SKM-1 treated with dmso at 0.1 percent for 144 hours (cell line): Measurements from ENCODE around the gene HOXC10.

ENCODE experiments used
- DNase-seq: peaks from one replicate; lab custom pipeline; 2025; ENCODE audit not compliant: unreplicated experiment; lab: John Stamatoyannopoulos, UW

HOXC10 gene

DNA sequence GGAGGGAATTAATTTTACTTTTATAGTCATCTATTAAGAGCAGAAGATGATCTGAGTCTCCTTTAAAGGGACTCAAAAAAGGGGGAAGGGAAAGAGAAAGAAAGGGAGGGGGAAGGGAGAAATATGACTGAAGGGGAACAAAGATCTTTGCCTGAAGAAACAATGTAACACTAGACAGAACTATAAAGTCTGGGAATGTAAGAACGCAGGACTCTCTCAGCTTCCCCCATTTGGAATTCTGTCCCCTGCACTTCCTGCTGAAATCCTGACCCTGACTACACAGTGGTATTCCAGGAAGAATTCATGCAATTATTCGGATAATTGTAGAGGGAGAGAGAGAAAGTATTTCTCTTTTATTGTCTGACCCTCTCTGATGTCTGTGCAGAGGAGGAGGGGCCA, 20.6 kb upstream of the HOXC10 start:
- DNase-seq, result no peak

DNA sequence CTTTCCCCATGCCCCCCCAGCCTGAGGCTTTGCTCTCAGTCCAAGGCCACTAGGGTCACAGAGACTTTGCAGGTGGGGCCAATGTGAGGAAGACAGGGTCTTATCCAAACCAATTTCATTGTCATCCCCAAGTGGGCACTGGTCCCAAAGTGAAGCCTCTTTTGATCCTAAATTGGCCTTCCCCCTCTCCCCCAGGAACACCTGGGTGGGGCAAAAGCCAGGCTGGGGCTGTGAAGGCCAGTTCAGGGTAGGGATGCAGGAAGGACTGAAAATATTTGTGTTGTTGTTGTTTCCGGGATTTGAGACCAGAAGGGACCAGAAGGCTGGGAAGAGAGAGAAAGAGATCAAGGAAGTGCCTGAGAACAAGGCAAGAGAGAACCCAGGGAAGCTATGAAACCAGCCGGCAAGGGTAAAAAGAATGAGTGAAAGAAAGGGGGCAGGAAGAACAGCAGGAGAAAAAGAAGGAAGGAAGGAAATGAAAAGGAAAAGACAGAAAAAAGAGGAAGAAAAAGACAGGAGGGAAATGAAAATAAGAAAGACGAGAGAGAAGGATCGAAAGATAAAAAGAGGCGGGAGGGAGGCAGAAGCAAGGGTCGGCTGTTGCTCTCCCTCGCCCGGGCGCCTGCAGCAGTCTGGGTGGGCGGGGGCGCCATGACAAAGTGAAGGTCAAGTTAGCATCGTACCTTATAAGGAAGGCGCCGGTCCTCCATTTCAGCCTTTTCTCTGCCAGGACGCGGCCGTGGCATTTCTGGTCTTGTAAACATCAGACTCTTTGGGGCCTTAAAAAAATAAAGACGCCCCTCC, 19.5 kb upstream of the HOXC10 start:
- no peak for DNase-seq

DNA sequence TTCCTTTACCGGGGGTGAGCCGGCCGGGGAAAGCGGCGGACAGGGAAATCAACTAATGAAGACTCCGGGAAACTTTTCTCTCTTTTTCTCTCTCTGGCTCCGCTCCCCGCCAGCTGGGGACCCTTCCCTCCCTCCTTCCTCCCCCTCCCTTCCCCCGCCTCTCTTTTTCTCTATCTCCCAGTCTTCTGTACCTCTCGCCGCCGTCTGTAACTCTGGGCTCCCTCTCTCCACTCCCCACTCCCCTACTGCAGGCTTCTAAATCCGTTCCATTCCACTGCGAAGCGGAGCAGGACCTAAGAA, 18.9 kb upstream of the HOXC10 start:
- DNase-seq, result no peak

DNA sequence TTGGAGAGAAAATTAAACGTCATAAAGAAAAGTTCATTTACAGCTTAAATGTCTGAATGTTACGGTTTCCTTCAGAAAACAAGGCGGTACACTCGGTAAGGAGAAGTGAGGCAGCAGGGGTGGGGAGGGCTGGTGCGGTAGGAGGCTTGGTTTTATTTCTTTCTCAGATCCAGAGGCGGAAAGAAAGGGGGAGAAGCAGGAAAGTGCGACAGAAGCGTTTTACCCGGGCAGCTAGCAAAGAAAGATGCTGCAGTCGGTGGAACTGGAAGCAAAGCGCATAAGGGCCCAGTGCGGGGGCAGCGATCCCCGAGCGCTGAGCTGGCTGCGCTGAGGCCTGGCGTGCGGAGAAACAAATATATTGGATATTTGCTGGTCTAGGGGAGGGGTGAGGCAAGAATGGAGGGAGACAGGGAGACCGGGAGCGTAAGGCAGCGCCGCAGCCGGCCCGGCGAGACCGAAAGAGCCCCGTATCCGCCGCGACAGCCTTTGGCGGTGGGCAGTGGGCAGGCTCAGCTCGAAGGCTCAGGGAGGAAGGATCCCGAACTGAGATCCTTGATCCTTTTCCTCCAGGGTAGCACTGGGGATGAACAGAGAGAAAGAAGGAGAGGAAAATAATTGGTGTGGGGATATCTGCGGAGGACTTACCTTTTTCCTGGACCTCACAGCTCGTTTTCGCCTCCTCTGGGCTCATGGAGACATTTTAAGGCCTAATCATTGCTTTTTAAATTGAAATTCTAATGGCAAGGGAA, 18.4 kb upstream of the HOXC10 start:
- no peak for DNase-seq

DNA sequence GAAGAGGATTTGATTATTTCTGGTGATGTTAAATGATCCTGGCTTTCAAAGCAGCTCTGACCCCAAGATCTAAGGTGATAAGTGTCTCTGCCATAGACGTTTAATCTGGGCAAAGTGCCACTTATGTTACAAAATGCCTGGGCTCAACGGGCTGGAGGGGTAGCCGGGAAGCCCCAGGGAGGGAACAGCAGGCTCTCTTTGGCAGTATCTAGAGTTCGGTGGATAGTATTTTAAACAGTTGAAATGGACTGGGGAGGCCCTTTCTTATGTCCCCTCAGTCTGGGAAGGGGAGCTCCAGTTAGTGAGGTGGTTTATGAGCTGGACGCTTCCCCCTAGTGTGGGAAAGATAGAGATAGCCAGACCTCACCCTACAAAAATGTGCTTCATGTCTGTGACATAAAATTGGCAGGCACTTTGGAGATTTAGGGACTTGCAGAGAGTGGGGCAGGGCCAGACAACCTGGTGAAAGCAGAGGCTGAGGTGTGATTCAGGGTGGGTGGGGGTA, 17.5 kb upstream of the HOXC10 start:
- no peak for DNase-seq

DNA sequence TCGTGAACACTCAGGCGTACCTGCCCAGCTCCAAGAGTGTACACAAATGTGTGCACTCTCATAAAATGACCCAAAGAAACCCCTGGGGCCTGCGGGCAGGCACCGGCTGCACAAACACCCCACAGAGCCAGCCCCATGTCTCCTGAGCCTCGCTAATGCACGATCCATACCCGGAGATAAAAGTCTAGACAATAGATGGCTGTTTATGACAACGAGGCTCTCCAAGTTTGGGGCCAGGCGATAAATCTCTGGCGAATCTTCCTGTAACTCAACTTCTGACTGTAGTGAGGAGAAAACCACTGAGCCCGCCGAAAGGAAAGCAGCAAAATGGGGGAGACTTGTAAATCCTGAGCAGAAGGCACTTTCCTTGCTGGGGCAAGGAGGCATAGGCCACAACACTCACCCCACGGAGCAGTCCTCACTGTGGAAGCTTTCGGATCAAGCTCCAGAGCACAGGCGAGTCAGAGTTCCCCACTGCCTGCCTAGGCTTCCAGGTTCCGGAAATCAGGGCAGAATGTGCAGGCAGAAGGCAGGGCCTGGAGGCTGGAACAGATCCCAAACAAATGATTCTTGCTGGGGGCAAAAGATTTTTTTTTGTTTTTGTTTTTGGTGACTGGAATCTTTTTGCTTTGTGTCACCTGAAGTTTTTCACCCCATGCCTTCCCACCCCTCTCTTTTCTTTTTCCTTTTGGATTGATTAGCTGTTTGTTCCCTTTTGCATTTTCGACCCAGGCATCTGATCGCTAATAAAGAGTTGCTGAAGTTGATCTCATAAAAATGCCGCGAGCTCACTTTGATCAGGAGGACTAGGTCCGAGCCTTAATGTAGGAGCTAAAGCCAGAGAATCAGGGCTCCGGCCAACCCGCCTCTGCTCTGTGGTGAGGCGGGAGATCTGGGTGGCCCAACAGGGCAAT, 16.5 kb upstream of the HOXC10 start:
- DNase-seq, result no peak

DNA sequence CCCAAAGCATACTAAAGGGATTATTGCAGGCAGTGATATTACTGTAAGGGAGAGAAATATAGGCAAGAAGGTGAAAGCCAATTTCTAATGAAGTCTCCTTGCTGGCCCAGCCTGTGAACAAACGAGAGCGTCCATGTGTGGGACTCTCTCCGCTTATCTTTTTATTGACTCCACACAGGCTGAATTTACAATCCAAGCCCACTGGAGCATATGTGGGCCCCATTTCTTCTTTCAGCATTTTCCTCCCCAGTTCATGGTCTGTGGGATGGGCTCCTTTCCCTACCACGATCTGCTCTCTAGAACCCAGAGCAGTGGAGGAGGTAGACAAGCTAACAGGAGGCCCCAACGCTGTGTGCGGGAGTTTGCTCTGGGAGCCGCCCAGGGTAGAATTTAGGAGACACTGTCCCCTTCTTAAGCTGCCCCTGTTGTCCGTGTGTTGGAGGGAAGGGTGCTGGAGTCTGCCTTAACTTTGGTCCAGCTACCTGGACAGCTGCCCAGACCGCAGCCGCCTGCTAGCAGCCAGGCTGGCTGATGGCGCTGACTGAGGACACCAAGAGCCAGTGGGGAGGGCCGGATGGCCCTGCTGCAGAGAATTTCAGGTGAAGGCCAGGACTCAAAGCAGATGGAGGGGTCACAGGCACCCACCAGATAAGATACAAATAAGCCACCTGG, 15.2 kb upstream of the HOXC10 start:
- no peak for DNase-seq

DNA sequence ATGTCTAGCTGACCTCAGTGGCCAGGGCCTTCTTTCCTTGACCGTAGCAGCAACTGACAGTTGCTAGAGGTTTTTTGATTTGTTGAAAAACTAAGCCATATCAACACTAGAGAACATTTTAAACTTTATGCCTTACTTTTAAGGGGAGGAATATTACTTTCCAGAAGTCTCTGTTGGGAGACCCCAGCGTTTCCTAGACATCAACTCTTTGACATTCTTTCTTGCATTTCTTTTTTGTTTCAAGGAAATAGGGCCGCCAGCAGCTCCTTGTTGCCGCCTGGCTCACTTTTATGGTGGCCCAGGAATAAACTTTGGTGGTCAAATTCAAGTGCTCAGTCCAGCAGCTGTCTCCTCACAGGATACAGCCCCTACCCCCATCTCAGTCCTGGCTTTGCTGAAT, 14.5 kb upstream of the HOXC10 start:
- DNase-seq, result no peak

DNA sequence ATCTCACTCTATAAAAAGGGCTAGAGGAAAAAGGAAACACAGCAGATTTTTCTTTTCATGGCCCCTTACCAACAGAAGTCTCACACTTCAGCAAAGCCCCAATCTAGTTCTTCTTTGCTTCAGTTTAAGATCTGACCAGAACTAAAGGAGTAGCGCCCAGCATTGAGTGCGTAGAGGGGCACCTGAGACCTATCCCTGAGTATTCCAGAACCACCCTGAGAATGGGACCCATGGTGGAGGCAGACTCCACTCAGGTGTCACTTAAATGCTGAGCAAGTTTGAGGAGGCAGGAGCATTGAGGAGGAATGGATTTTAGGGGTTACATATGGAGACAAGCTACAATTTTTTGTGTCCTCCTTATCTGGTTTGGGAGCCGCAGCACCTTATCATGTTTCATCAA, 13.8 kb upstream of the HOXC10 start:
- DNase-seq, result no peak

DNA sequence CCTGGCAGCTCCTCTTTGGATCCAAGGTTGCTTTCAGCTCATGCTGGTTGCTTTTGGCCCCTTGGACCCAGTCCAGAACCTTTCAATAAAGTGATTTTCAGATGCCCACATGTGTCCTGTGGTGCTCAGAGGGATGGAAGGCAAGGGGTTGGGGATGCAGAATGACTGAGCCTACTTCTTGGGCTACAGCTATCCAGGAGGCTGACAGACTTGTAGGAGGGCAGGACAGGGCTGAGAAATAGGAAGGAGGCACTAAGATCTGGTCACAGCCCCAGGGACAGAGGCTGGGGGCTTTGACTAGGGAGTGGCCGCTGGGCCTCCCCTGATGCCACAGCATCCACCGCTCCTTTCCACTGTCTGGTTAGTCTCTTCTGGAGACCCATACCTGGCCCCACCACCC, 13.3 kb upstream of the HOXC10 start:
- DNase-seq, result no peak

DNA sequence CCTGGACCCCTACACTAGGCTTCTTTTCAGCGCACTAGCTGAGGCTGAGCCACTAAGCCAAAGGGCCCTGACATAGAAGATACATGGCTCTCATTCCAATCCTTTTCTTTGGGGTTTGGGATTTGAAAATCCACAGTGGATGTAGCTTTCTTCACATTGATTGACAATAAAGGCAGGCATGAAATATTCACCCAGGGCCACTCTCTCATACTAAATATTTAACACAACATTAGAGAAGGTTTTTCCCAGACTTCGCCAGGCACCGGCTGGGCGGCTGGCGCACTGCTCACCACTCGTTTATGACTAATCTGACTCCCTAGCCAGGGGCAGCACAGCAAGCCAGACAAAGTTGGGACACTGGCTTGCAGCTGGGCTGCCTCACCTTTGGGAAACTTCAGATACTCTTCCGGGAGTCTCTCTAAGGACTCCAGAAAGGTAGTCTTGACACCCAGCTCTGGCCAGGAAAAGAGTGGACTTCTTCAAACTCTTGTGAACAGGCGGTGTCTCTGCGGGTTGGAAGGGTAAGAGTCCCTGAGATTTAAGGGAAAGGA, 12.7 kb upstream of the HOXC10 start:
- no peak for DNase-seq

DNA sequence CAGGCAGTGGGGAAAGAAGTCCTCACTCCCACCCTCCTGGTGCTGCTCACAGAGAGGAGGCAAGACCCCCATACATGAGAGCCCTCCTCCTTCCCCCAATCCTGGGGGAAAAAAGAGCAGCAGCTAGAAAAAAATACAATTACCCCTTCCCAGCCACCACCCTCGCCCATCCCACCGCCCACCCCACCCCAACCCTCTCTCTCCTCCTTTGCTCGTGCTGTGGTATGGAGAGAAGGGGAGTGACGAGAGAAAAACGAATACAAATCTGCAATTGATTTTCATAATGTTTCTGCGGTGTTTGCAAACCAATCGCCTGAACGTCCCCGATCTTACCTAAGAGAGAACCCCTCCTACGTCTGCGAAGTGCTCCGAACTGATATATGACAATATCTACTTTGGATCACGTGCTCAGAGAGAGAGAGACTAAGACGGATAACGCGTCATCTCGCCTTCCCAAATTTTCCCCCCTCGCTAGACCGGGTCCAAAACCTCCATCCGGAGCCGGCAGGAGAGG, 12.2 kb upstream of the HOXC10 start, which contains the start of gene HOXC11:
HOXC11 (plus strand) TSS at position 405 of the 514 bp plus-strand sequence. CDS start 116 bp downstream, outside the sequence.
- DNase-seq, result no peak

DNA sequence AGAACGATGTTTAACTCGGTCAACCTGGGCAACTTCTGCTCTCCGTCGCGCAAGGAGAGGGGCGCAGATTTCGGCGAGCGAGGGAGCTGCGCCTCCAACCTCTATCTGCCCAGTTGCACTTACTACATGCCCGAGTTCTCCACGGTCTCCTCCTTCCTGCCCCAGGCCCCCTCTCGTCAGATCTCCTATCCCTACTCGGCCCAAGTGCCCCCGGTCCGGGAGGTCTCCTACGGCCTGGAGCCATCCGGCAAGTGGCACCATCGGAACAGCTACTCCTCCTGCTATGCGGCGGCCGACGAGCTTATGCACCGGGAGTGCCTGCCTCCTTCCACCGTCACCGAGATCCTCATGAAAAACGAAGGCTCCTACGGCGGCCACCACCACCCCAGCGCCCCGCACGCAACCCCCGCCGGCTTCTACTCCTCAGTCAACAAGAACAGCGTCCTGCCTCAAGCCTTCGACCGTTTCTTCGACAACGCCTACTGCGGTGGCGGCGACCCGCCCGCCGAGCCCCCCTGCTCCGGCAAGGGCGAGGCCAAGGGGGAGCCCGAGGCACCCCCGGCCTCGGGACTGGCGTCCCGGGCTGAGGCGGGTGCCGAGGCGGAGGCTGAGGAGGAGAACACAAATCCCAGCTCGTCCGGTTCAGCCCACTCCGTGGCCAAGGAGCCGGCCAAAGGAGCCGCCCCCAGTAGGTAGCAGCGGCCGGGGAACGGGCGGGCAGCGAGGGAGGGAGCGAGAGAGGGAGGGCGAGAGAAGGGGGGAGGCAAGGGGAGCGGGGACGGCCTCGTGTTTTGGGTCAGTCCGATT, 11.5 kb upstream of the HOXC10 start:
- DNase-seq, result no peak

DNA sequence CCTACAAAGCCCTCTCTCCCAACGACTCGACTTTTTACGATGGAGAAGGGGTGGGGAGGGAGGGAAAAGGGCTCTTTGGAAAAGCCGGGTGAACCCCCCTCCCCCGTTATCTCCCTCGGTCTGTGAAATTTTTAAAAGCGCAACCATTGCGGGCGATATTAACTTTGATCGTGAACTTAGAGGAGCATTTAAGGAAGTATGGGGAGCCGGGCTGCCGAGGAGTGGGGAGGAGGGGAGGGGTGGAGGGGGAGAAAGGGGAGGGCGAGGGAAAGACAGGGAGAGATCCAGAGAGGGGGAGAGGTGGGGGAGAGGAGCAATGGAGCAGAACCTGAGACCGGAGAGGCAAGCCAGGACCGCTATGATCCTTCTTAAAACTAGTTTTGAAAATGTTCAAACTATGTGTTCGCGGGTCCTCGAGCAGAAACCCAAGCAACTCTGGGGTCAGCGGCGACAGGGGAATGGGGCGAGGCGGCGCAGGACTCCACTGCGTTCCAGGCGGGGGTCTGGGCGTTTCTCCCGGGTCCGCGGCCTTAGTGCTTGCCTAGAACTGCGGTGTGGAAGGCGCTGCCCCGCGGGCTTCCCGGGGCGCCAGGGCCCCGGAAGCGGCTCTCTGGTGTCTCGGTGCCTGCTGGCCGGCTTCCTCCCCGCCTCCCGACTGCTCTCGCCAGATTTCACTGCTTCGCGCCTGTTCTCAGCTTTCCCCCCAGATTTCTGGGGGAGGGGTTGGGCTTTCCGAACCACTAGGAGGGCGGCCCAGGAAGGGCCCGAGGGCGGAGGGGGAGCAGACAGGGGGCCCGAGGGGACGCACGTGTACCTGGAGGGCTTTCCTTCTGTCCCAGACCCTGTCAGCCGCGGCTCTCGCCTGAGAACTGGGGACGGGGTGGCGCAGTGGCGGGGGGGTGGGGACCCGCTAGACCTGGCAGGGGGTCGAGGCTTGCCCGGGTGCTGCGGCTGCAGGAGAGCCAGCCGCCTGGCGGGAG, 10.6 kb upstream of the HOXC10 start, which contains the start of gene HOTAIR:
HOTAIR (minus strand) TSS at position 871 of the 980 bp plus-strand sequence.
- DNase-seq, result no peak

DNA sequence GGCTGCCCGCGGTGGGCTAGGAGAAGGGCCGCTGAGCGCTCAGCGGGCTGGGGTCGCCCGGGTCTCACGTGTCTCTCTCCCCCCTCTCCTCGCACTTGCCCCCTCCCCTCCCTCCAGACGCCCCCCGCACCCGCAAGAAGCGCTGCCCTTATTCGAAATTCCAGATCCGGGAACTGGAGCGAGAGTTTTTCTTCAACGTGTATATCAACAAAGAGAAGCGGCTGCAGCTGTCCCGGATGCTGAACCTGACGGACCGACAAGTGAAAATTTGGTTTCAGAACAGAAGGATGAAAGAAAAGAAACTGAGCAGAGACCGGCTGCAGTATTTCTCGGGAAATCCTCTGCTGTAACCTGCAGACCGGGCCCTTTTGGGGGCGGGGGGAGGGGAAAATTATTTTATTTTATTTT, 9.9 kb upstream of the HOXC10 start:
- DNase-seq, result no peak

DNA sequence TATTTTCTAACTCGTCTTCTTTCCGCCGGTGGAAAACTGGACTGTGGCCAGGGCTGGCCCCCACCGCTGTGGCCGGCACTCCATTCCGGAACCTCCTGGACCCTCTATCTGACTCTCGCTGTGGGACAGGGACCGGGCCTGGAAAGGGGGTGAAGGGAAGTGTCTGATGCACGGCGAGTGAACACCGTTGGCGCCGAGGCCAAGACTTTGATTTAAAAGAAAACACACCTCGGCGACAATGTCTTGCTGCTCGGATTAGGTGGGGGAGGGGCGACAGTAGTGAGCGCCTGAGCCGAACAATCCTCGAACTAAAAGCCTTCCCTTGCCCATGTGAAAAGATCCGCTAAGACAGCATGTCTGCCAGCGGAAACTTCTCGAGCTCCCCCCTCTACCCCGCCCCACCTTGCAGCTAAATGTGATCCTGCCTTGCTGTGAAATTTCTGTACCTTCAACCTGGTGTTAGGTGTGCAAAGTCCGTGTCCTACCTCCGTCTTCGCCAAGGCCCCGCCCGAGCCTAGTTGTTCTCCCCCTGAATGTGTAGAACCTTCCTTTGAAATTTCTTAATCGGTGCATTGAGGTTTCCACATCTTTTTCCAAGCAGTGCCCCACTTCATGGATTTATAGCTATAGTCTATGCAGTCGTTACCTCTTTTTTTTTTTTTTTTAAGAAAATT, 9.3 kb upstream of the HOXC10 start:
- DNase-seq, result no peak

DNA sequence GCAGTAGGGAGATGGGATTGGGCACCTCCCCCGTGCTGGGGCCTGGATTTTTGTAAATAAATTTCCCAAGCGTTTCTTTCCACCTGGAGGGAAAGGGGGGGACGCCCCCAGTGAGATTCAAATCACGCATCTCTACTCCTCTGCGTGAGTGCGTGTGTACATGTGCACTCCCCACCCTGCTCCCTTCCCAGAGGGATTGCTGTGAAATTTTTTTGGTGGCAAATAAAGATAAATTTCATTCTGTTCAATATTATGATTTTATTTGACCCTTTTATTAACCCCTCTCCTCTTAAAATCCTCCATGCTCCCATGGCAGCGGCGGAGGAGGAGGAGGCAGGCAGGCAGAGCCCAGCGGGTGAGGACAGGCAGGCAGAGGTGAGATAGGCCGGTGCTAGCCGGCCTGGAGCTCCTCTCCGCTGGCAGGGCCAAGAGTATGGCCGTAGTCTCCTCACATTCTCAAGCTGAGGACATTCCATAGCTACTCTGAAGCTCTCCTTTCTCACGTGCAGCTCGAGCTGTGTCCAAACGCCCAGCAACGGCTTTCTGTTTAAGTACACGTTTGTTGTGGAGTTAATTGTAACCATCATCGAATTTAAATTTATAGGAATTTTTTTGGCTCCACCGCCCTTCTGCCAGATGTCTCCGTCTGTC, 8.6 kb upstream of the HOXC10 start:
- DNase-seq, result no peak
